Mammary epithelial cell (primary cell): ENCODE measurements around the gene IMMP2L.

Experiments
- EZH2 ChIP-seq: IDR thresholded peaks from 2 replicates; pipeline ENCODE4 v1.6.1; 2012; ENCODE audit warnings: low read length, inconsistent platforms, borderline replicate concordance
- TF ChIP-seq, protein P1 (sequence below), 2 donors: IDR thresholded peaks in 1 of 2; conservative IDR thresholded peaks in 1 of 2; 2 replicates each; pipeline ENCODE4 v1.5.1; 2011 to 2012; ENCODE audit warnings: inconsistent platforms in 2 of 2, low read length in 2 of 2, mild to moderate bottlenecking in 2 of 2, control low read depth in 1 of 2, low read depth in 1 of 2; ENCODE audit not compliant: insufficient read depth in 1 of 2; ENCODE audit errors: extremely low read depth in 1 of 2

DNA sequence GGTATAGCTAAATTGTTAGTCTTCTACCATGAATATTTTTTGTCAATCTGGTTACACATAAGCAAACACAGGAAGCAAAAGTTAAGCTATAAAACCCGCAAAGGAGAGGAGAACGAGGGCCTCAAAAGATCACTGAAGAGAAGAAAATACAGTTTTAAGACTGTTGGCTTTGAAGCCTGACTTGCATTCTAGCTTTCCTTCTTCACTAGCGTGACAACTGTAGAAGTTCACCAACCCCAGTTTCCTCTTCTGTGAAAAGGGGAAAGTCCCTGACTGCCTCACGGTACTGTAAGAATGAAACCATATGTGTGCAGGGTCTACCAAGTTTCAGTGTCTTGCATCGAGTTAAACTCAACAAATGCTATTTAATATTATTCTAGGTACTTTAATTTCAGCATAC, 478.9 kb downstream of the IMMP2L start:
- TF ChIP-seq, protein P1, sequence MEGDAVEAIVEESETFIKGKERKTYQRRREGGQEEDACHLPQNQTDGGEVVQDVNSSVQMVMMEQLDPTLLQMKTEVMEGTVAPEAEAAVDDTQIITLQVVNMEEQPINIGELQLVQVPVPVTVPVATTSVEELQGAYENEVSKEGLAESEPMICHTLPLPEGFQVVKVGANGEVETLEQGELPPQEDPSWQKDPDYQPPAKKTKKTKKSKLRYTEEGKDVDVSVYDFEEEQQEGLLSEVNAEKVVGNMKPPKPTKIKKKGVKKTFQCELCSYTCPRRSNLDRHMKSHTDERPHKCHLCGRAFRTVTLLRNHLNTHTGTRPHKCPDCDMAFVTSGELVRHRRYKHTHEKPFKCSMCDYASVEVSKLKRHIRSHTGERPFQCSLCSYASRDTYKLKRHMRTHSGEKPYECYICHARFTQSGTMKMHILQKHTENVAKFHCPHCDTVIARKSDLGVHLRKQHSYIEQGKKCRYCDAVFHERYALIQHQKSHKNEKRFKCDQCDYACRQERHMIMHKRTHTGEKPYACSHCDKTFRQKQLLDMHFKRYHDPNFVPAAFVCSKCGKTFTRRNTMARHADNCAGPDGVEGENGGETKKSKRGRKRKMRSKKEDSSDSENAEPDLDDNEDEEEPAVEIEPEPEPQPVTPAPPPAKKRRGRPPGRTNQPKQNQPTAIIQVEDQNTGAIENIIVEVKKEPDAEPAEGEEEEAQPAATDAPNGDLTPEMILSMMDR (conservative IDR thresholded peaks at IDR 0.05 in 1 of 2, IDR thresholded peaks at IDR 0.05 in 1 of 2; ENCODE audit: extremely low read depth in 1 of 2, insufficient read depth in 1 of 2, low read depth in 1 of 2, low read length in 2 of 2): no peak
- no peak for TF ChIP-seq EZH2
